Right lobe of liver (tissue), 6 donors: ENCODE results near the gene CSNK1G1. TPM values are rescaled to one million over a fixed set of nuclear protein-coding genes. Genes with fewer than 3 reads are reported as not detected.

ENCODE experiments used
- ATAC-seq, 4 donors: fragments of 200-7000 bp; cut with Tn5 transposase; one replicate each; pipeline ENCODE4 v1.9.1; 2020; ENCODE audit warnings: mild to moderate bottlenecking in 4 of 4, moderate library complexity in 4 of 4
- DNase-seq, 3 donors: peaks; one replicate each; pipeline ENCODE4 v3.0.0-alpha.2; 2020
- H3K27ac ChIP-seq, 3 donors: fragments of 200-600 bp; one replicate each; pipeline ENCODE4 v1.8.0; 2022
- H3K27me3 ChIP-seq, 2 donors: fragments of 200-600 bp; one replicate each; pipeline ENCODE4 v1.8.0; 2022
- H3K36me3 ChIP-seq, 4 donors: fragments of 200-600 bp; sonication (generic) in 1 of 4; one replicate each; pipeline versions ENCODE4 v1.5.1 to v1.8.0; 2017 to 2022; ENCODE audit warnings: control low read depth in 1 of 4
- H3K4me1 ChIP-seq, 4 donors: fragments of 200-600 bp; sonication (generic) in 1 of 4; one replicate each; pipeline versions ENCODE4 v1.5.1 to v1.8.0; 2017 to 2022; ENCODE audit warnings: control low read depth in 1 of 4
- H3K4me3 ChIP-seq, 3 donors: fragments of 200-600 bp; one replicate each; pipeline ENCODE4 v1.8.0; 2022
- H3K9me3 ChIP-seq, 4 donors: fragments of 200-600 bp; sonication (generic) in 1 of 4; one replicate each; pipeline versions ENCODE4 v1.5.1 to v1.8.0; 2017 to 2022; ENCODE audit warnings: control low read depth in 1 of 4
- CTCF ChIP-seq, 4 donors: fragments of 200-600 bp in 3 of 4; fragments of 450-650 bp in 1 of 4; IDR thresholded peaks; one replicate each; pipeline versions ENCODE4 v1.5.1 to v1.8.0; 2016 to 2022; ENCODE audit warnings: antibody characterized with exemption in 4 of 4, mild to moderate bottlenecking in 2 of 4
- POLR2A ChIP-seq: fragments of 450-650 bp; IDR thresholded peaks from one replicate; pipeline ENCODE4 v1.6.1; 2017; ENCODE audit warnings: antibody characterized with exemption, mild to moderate bottlenecking
- WGBS: methylation state at CpG from one replicate; pipeline ENCODE4 v1.1.6; 2018; ENCODE audit warnings: low coverage, low lambda C conversion rate; ENCODE audit not compliant: insufficient coverage; ENCODE audit errors: missing lambda C conversion rate; 5-methylcytosine and 5-hydroxymethylcytosine counted together
- intact Hi-C, 2 donors: fragments of 100-400 bp; cut with DNase I; formaldehyde crosslinking; loops; one replicate each; pipeline versions ENCODE4 v1.11.2 to v1.14.1; 2022
- total RNA-seq, 6 experiments: library from RNA; depleted of rRNA in 2 of 6; stranded (reverse); fragments of >200 nt in 2 of 6; fragmentation: NEBNext Ultra II Directional in 3 of 6; extraction: Animal tissue kit (Norgen Biotek cat#: 25700) in 3 of 6; gene quantifications; one replicate each; pipeline versions ENCODE4 v1.1.0 to v1.2.4, GENCODE V29; 2016 to 2023
- donor health status: DM: no; HTN: yes; CAD: no.
- donor health status: DM: no; HTN: no; CAD: no.
- donor health status: DM: no; HTN: no; CAD: no.
- donor health status: DM: no; HTN: yes; CAD: no.
- donor health status: DM: no; HTN: yes; CAD: no.

CSNK1G1 gene
- total RNA-seq, 6 experiments from 2014 or later = 3.9 to 7.1 (median 5.5) TPM

DNA sequence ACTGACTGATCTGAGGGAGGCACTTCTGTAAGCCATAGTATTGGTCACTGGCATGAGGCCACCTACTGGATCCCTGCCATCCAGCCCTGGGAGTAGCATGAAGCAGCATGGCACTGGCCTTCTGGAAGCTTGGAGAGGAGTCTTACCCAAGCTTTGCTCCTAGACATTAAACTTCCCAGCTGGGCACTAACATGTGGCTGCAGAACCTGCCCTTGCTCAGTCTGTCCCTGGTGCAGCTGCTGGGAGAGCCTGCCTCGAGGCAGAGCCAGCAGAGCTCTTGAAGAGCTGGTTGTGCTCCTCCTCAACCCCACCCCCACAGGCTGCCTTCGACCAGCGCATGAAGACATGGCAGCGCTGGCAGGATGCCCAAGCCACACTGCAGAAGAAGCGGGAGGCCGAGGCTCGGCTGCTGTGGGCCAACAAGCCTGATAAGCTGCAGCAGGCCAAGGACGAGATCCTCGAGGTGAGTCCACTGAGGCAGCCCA lies 221.6 kb downstream of the CSNK1G1 start:
- TF ChIP-seq POLR2A = no peak
- TF ChIP-seq CTCF (IDR thresholded peaks at IDR 0.05) = no peak
- Histone ChIP-seq H3K4me1 (no peaks in the 10 kb centered on the region), H3K36me3 (peaks cover 19 to 96% (median 60%) of the 10 kb centered on the region in 4 donors), H3K4me3 (no peak overlapping the region), H3K27me3 (no peaks in the 10 kb centered on the region), H3K27ac (no peak overlapping the region), H3K9me3 (no peaks in the 10 kb centered on the region)
- 87% methylated on average over 3 of the region's 9 CpGs for WGBS
- ATAC-seq = peak; percentile 15 to 54 (median 38)
- intact Hi-C loops = no loop called here
- peak in 2 of 3 donors; percentile 55 to 68 for DNase-seq

DNA sequence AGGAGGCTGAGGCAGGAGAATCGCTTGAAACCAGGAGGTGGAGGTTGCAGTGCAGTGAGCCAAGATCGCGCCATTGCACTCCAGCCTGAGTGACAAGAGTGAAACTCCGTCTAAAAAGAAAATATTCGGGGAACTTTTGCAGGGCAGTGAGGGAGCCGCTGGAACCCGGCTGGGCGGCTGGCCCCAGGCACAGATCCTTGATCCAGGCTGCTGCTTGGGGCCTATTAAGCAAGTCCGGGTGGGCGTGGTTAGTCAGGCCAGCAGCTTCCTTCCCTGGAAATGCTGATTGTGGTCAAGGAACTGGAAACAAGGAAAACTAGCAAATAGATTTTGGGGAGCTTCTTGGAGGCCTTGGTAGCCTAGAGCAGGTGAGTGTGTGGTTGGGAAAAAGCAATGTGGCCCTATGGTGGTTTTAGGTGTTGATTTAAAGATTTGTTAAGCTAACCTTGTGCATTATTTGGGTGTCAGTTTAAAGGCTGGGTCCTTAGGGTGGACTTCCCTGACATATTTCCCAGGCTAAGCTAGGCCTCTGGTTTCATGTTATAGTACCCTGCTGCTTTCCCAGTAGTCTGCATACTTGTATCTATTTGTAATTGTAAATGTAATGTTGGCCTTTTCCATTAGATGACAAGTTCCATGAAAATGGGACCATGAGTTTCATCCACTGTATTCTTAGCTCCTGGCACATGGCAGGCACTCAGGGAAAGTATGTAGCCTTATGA lies 222.2 kb downstream of the CSNK1G1 start:
- Histone ChIP-seq H3K27ac (no peak overlapping the region), H3K36me3 (peaks cover 19 to 100% (median 63%) of the 10 kb centered on the region in 4 donors), H3K4me3 (no peak overlapping the region), H3K27me3 (no peaks in the 10 kb centered on the region), H3K4me1 (no peaks in the 10 kb centered on the region), H3K9me3 (no peaks in the 10 kb centered on the region)
- DNase-seq = no peak
- WGBS = 82% methylated on average over 2 of the region's 10 CpGs
- no peak for TF ChIP-seq POLR2A
- TF ChIP-seq CTCF (IDR thresholded peaks at IDR 0.05) = no peak
- intact Hi-C loops = no loop called here
- peak in 1 of 4 donors; percentile 22 for ATAC-seq

- ATAC-seq = no peak
- intact Hi-C loops = no loop called here
These were observed 223.8 kb downstream of the CSNK1G1 start for GRCh38 chr15:64132217-64132616.

GRCh38 chr15:64131547-64131946 lies 224.4 kb downstream of the CSNK1G1 start:
- DNase-seq = no peak
- no peak for TF ChIP-seq CTCF (IDR thresholded peaks at IDR 0.05)
- TF ChIP-seq POLR2A = no peak
- Histone ChIP-seq H3K27me3 (no peaks in the 10 kb centered on the region), H3K4me3 (no peak overlapping the region), H3K27ac (no peak overlapping the region), H3K4me1 (no peaks in the 10 kb centered on the region), H3K36me3 (peaks cover 19 to 100% (median 69%) of the 10 kb centered on the region in 4 donors), H3K9me3 (no peaks in the 10 kb centered on the region)
- intact Hi-C loops = no loop called here
- no peak for ATAC-seq
- 90% methylated on average over 6 of the region's 7 CpGs for WGBS

More at GRCh38 chr15:64132217-64132616, 223.8 kb downstream of the CSNK1G1 start:
- Histone ChIP-seq H3K4me3 (no peak overlapping the region), H3K9me3 (no peaks in the 10 kb centered on the region), H3K27me3 (no peaks in the 10 kb centered on the region), H3K36me3 (peaks cover 19 to 100% (median 71%) of the 10 kb centered on the region in 4 donors), H3K4me1 (no peaks in the 10 kb centered on the region), H3K27ac (no peak overlapping the region)
- no peak for DNase-seq
- TF ChIP-seq POLR2A (no peak), CTCF (IDR thresholded peaks at IDR 0.05) (no peak)
- WGBS = 80% methylated on average over 1 of the region's 4 CpGs
